Fibroblast of mammary gland (primary cell): Measurements from ENCODE around the gene ITPK1.
A peak's percentile ranks its signal among the peaks of the same experiment; 100 is the strongest.

Experiments
- DNase-seq: peaks from one replicate; pipeline ENCODE4 v3.0.0-alpha.2; 2010; ENCODE audit warnings: low read depth
- H3K4me3 ChIP-seq: 2 replicates; pipeline ENCODE4 v1.5.1; 2011; ENCODE audit warnings: low read depth, mild to moderate bottlenecking, low read length, moderate library complexity; ENCODE audit not compliant: control insufficient read depth
- TF ChIP-seq, protein P1 (sequence below): conservative IDR thresholded peaks from 2 replicates; pipeline ENCODE4 v1.5.1; 2011; ENCODE audit warnings: low read depth, low read length, inconsistent platforms; ENCODE audit not compliant: control insufficient read depth, insufficient read depth

Gene ITPK1

DNA sequence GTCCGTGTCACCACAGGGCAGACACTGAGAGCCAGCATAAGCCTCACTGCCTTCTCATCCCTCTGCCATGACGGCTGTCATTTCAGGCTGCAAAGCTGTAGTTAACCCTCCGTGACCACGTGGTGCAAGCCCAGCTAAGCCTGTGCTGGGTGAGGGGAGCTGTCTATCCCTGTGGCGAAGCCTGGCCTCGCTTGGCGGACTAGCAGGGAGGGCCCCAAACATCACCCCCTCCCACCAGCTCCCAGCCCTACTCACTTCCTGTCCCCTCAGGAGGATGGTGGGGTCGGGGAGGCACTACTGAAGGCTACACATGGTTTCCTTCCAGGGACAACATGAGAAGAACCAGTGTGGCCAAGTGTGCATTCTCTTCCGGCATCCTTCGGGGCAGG is 104.6 kb downstream of the ITPK1 start:
- no peak for DNase-seq
- no peak overlapping the region for H3K4me3 ChIP-seq
- TF ChIP-seq, protein P1, sequence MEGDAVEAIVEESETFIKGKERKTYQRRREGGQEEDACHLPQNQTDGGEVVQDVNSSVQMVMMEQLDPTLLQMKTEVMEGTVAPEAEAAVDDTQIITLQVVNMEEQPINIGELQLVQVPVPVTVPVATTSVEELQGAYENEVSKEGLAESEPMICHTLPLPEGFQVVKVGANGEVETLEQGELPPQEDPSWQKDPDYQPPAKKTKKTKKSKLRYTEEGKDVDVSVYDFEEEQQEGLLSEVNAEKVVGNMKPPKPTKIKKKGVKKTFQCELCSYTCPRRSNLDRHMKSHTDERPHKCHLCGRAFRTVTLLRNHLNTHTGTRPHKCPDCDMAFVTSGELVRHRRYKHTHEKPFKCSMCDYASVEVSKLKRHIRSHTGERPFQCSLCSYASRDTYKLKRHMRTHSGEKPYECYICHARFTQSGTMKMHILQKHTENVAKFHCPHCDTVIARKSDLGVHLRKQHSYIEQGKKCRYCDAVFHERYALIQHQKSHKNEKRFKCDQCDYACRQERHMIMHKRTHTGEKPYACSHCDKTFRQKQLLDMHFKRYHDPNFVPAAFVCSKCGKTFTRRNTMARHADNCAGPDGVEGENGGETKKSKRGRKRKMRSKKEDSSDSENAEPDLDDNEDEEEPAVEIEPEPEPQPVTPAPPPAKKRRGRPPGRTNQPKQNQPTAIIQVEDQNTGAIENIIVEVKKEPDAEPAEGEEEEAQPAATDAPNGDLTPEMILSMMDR = no peak

DNA sequence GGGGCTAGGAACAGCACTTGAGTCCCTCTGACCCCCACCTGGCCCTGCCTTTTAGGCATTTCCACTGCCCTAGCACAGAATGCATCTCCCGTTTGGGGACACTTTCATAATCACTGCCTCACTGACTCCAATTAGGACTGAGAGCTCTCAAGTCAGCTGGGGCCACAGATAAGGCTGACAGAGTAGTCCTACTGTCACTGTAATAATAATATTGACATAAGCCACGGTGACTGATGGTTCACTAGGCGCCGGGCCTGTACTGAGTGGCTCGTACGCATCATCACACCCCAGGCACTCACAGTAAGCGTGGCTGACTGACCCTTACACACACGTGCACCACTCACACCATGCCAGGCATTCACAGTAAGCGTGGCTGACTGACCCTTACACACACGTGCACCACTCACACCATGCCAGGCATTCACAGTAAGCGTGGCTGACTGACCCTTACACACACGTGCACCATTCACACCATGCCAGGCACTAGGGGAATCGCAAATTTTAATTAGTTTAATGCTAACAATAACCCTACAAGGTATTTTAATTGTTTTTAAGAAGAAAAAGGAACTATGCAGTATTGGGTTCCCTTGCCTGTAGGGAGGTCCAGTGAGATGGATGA is 105.1 kb downstream of the ITPK1 start:
- H3K4me3 ChIP-seq = no peak overlapping the region
- DNase-seq = no peak
- TF ChIP-seq, protein P1 = no peak

- DNase-seq = no peak
Measured at GRCh38 chr14:93010130-93010499, 105.6 kb downstream of the ITPK1 start.

GRCh38 chr14:93009471-93010129 is 106.1 kb downstream of the ITPK1 start:
- no peak overlapping the region for H3K4me3 ChIP-seq
- peak; percentile 61 for DNase-seq
- TF ChIP-seq, protein P1 = no peak

More at GRCh38 chr14:93010130-93010499, 105.6 kb downstream of the ITPK1 start:
- no peak overlapping the region for H3K4me3 ChIP-seq
- TF ChIP-seq, protein P1 = no peak

DNA sequence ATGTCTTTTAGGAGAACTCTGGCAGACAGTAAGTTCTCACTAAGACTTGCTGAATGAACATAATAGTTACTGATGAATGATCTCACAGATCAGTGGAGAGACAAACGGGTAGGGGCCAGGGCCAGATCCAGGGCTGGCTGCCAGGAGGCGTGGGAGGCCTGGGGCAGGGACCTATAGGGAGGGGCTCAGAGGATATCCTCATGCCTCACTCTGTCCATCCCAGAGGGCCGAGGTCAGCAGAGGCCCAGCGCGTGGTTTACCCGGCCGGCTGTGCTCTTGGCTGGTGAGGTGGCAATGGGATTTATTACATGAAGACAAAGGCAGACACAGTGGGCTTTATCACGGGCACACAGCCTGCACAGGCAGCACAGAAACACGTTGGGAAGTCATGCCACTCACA is 107.3 kb downstream of the ITPK1 start:
- TF ChIP-seq, protein P1 = no peak
- DNase-seq = peak; percentile 87
- no peak overlapping the region for H3K4me3 ChIP-seq

DNA sequence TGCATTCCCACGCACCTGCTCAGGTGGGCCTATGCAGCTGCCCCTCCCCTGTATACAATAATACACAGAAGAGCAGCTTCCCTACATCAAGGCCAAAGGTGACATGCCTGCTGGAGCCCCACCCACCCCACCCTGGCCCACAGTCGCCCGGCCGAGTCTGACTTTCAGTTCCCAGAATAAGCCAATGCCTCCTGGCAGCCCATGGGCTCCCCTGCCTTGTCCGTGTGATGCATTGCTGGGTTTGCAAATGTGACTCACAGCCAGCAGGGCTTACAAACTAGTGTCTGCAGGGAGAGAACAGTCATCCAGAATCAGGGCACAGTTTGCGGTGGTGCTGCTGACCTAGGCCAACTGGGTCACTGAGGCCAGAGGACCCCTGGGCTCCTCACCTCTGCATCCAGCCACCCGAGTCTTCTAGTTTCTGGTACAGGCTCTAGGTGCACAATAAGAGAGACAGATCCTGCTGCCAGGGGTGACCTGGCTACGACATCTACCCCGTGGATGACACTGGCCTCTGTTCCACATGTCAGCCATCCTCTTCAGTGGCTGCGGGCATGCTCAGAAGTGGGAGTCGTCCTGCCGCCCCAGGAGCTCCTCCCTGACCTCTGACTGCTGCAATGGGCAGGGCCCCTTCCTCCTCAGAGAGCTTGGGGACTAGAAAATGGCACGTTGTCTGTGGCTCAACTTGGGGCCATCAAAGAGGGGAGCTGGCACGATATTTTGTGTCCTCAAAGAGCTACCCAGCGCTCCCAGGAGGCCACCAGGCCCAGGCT is 108.3 kb downstream of the ITPK1 start:
- peak; percentile 89 for DNase-seq
- H3K4me3 ChIP-seq = no peak overlapping the region
- TF ChIP-seq, protein P1 = no peak
